Measurements from ENCODE around the gene PANX3.

DNA sequence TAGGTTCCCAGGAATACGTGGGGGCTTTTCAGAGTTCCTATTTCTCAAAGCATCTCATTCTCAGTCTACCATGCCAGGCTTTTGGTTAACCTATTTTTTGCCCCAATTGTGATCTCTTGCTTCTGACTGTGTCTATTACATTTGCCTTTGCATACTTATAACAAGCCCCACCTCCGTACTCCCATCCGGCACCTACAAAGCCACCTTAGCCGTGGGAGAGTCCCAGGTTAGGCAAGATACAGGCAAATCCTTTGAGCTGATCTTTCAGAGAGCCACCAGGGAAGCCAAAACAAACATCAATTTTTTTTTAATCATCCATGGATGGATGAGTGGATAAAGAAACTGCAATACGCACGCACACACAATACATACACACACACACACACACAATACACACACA is 18.6 kb upstream of the PANX3 start:
- TF ChIP-seq, protein P1, sequence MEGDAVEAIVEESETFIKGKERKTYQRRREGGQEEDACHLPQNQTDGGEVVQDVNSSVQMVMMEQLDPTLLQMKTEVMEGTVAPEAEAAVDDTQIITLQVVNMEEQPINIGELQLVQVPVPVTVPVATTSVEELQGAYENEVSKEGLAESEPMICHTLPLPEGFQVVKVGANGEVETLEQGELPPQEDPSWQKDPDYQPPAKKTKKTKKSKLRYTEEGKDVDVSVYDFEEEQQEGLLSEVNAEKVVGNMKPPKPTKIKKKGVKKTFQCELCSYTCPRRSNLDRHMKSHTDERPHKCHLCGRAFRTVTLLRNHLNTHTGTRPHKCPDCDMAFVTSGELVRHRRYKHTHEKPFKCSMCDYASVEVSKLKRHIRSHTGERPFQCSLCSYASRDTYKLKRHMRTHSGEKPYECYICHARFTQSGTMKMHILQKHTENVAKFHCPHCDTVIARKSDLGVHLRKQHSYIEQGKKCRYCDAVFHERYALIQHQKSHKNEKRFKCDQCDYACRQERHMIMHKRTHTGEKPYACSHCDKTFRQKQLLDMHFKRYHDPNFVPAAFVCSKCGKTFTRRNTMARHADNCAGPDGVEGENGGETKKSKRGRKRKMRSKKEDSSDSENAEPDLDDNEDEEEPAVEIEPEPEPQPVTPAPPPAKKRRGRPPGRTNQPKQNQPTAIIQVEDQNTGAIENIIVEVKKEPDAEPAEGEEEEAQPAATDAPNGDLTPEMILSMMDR (optimal IDR thresholded peaks at IDR 0.05 in 1 of 3, IDR thresholded peaks at IDR 0.05 in 1 of 3, conservative IDR thresholded peaks at IDR 0.05 in 1 of 3; ENCODE audit: extremely low read depth in 1 of 3, insufficient read depth in 2 of 3, low read length in 3 of 3): no peak
- TF ChIP-seq EZH2 (IDR thresholded peaks at IDR 0.05; ENCODE audit: low read length): no peak
